ENCODE data around the gene BAIAP2L2.

BAIAP2L2 gene

DNA sequence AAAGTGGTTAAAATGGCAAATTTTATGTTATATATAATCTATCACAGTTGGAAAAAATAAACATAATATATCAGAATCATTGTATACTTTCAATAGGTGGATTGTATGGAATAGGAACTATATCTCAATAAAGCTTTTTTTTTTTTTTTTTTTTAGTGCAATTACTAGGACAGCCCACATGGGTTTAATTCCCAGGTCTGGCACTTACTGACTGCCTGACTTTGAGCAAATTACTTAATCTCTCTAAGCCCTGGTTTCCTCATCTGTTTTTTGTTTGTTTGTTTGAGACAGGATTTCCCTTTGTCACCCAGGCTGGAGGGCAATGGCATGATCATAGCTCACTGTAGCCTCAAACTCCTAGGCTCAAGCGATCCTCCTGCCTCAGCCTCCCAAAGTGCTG lies 26.1 kb upstream of the BAIAP2L2 start:
- Histone ChIP-seq H4K20me1 (ENCODE audit: control insufficient read depth, insufficient read depth, low read depth, low read length) (no peaks in the 10 kb centered on the region), H3F3A (ENCODE audit: control insufficient read depth, insufficient read depth) (no peaks in the 10 kb centered on the region), H3K9me3 (ENCODE audit: control insufficient read depth, insufficient read depth, low read length) (no peaks in the 10 kb centered on the region), H3K79me2 (ENCODE audit: control insufficient read depth, low read length) (no peaks in the 10 kb centered on the region), H3K36me3 (ENCODE audit: control insufficient read depth, low read length) (peaks cover 4% of the 10 kb centered on the region; the same call in 1 of the 2 replicates), H3K27me3 (ENCODE audit: control insufficient read depth, low read length) (no peaks in the 10 kb centered on the region), H3K27ac (ENCODE audit: low read depth, low read length) (no peak overlapping the region), H3K4me2 (ENCODE audit: low read length) (no peak overlapping the region), H3K9me2 (replicated peaks; ENCODE audit: control insufficient read depth, low read length) (no peaks in the 10 kb centered on the region), H3K4me1 (ENCODE audit: control insufficient read depth, low read length) (no peaks in the 10 kb centered on the region), H3K4me3 (ENCODE audit: low read length) (no peak overlapping the region)
- no peak for TF ChIP-seq CTCF (IDR thresholded peaks at IDR 0.05; ENCODE audit: low read depth, low read length, poor library complexity, severe bottlenecking)
- no peak for TF ChIP-seq EZH2phosphoT487 (IDR thresholded peaks at IDR 0.05; ENCODE audit: borderline replicate concordance, low read length)

GRCh38 chr22:38135133-38135706 lies 24.7 kb upstream of the BAIAP2L2 start:
- H4K20me1 ChIP-seq (ENCODE audit: control insufficient read depth, insufficient read depth, low read depth, low read length), result no peaks in the 10 kb centered on the region
- no peaks in the 10 kb centered on the region for H3K9me2 ChIP-seq (replicated peaks; ENCODE audit: control insufficient read depth, low read length)
- no peaks in the 10 kb centered on the region for H3K9me3 ChIP-seq (ENCODE audit: control insufficient read depth, insufficient read depth, low read length)
- H3K4me2 ChIP-seq (ENCODE audit: low read length), result no peak overlapping the region
- H3K27ac ChIP-seq (ENCODE audit: low read depth, low read length), result no peak overlapping the region
- TF ChIP-seq CTCF (IDR thresholded peaks at IDR 0.05; ENCODE audit: low read depth, low read length, poor library complexity, severe bottlenecking) (no peak), EZH2phosphoT487 (IDR thresholded peaks at IDR 0.05; ENCODE audit: borderline replicate concordance, low read length) (no peak)
- H3K27me3 ChIP-seq (ENCODE audit: control insufficient read depth, low read length), result no peaks in the 10 kb centered on the region
- no peaks in the 10 kb centered on the region for H3K36me3 ChIP-seq (ENCODE audit: control insufficient read depth, low read length)
- no peaks in the 10 kb centered on the region for H3F3A ChIP-seq (ENCODE audit: control insufficient read depth, insufficient read depth)
- no peaks in the 10 kb centered on the region for H3K79me2 ChIP-seq (ENCODE audit: control insufficient read depth, low read length)
- H3K4me3 ChIP-seq (ENCODE audit: low read length), result no peak overlapping the region
- H3K4me1 ChIP-seq (ENCODE audit: control insufficient read depth, low read length), result no peaks in the 10 kb centered on the region

GRCh38 chr22:38133331-38133730 lies 22.8 kb upstream of the BAIAP2L2 start:
- no peaks in the 10 kb centered on the region for H3K9me2 ChIP-seq (replicated peaks; ENCODE audit: control insufficient read depth, low read length)
- no peak overlapping the region for H3K4me2 ChIP-seq (ENCODE audit: low read length)
- TF ChIP-seq CTCF (IDR thresholded peaks at IDR 0.05; ENCODE audit: low read depth, low read length, poor library complexity, severe bottlenecking) (no peak), EZH2phosphoT487 (IDR thresholded peaks at IDR 0.05; ENCODE audit: borderline replicate concordance, low read length) (no peak)
- no peaks in the 10 kb centered on the region for H3K4me1 ChIP-seq (ENCODE audit: control insufficient read depth, low read length)
- H3K4me3 ChIP-seq (ENCODE audit: low read length), result no peak overlapping the region
- no peaks in the 10 kb centered on the region for H3K79me2 ChIP-seq (ENCODE audit: control insufficient read depth, low read length)
- H3K27me3 ChIP-seq (ENCODE audit: control insufficient read depth, low read length), result no peaks in the 10 kb centered on the region
- H3K9me3 ChIP-seq (ENCODE audit: control insufficient read depth, insufficient read depth, low read length), result no peaks in the 10 kb centered on the region
- H3K36me3 ChIP-seq (ENCODE audit: control insufficient read depth, low read length), result no peaks in the 10 kb centered on the region
- no peaks in the 10 kb centered on the region for H3F3A ChIP-seq (ENCODE audit: control insufficient read depth, insufficient read depth)
- no peaks in the 10 kb centered on the region for H4K20me1 ChIP-seq (ENCODE audit: control insufficient read depth, insufficient read depth, low read depth, low read length)
- H3K27ac ChIP-seq (ENCODE audit: low read depth, low read length), result no peak overlapping the region

Data from DOHH2 (cell line).